Measurements from ENCODE around the gene FAXC.

GRCh38 chr6:99307295-99307907 lies 42.1 kb downstream of the FAXC start:
- TF ChIP-seq POLR2A (IDR thresholded peaks at IDR 0.05): no peak
- no peak for TF ChIP-seq CTCF (IDR thresholded peaks at IDR 0.05)

Measured in suprapubic skin (tissue), 3 donors.